ENCODE data around the gene RIN1.

The RIN1 gene

GRCh38 chr11:66337103-66337899 is 1.1 kb upstream of the RIN1 start:
- DNase-seq (ENCODE audit: low read depth): no peak
- TF ChIP-seq, protein P1, sequence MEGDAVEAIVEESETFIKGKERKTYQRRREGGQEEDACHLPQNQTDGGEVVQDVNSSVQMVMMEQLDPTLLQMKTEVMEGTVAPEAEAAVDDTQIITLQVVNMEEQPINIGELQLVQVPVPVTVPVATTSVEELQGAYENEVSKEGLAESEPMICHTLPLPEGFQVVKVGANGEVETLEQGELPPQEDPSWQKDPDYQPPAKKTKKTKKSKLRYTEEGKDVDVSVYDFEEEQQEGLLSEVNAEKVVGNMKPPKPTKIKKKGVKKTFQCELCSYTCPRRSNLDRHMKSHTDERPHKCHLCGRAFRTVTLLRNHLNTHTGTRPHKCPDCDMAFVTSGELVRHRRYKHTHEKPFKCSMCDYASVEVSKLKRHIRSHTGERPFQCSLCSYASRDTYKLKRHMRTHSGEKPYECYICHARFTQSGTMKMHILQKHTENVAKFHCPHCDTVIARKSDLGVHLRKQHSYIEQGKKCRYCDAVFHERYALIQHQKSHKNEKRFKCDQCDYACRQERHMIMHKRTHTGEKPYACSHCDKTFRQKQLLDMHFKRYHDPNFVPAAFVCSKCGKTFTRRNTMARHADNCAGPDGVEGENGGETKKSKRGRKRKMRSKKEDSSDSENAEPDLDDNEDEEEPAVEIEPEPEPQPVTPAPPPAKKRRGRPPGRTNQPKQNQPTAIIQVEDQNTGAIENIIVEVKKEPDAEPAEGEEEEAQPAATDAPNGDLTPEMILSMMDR (IDR thresholded peaks at IDR 0.05; ENCODE audit: control insufficient read depth, extremely low read depth, insufficient read depth): no peak
- no peak overlapping the region for H3K4me3 ChIP-seq (ENCODE audit: low read depth, low read length)

DNA sequence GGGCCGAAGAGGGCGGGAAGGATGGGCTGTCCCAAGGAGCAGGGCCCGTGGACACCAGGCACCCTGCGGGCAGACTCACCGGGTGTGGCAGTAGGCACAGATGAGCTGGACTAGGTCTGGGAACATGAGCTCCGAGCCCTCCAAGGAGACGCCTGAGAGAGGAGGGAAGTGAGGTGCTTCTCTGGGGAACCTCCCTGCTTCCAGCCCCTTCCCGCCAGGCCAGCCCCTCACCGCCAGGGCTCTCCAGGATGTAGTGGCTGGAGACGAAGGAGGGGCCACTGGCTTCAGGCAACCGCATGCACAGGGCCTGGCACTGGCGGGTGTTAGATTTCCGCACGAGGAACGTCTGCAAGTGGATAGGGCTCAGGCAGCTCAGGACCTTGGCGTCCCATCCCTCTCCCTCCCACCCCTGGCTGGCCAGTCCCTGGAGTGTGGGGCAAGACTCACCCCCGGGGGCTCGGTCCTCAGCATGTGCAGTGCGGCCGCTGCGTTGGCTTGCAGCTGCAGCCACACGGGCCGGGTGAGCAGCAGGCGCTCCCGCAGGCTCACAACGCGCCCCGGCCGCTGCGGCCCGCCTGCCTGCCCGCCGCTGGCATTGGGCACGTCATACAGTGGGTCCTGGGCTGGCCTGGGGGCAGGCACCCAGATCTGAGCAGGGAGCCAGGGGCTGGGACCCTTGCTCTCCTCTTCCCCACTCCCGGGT is 552 bp downstream of the RIN1 start:
- H3K4me3 ChIP-seq (ENCODE audit: low read depth, low read length): no peak overlapping the region
- TF ChIP-seq, protein P1 (IDR thresholded peaks at IDR 0.05; ENCODE audit: control insufficient read depth, extremely low read depth, insufficient read depth): no peak
- no peak for DNase-seq (ENCODE audit: low read depth)

DNA sequence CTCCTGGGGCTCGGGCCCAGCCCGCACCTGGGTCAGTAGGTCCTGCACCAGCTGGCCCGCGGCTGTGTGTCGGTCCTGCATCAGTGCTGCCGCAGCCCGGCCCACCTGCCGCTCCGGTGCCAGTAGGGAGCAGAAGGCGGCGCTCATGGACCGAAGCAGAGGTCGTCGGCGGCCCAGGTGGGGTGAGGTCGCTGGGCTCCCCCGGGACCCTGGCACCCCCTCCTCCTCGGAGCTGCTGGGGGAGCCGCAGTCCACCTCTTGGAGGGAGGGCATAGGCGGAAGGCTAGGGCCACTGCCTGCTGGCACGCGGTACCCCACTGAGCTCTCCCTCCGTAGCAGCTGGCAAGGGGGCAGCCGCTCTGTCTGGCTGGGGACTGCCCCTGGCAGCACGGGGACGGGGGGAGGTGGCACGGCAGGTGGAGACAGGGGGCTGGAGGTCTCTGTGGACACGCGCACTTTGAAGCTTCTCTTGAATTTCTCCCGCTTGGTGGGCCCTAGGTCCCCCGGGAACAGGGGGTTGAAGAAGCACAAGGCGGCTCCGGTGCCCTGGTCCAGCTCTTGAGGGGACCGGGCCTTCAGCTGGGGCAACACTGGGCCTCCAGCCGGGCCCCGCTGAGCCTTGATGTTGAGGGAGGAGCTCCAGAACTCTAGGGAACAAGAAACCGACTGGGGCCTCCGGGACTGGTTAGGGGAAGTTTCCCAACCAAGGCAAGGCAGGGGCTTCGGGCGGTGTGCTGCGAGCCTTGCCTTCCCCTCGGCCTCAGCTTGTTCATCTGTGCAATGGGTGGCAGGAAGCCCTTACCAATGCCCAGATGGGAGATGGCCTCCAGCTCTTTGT is 1.4 kb downstream of the RIN1 start:
- TF ChIP-seq, protein P1 (IDR thresholded peaks at IDR 0.05; ENCODE audit: control insufficient read depth, extremely low read depth, insufficient read depth): no peak
- DNase-seq (ENCODE audit: low read depth): no peak
- no peak overlapping the region for H3K4me3 ChIP-seq (ENCODE audit: low read depth, low read length)

DNA sequence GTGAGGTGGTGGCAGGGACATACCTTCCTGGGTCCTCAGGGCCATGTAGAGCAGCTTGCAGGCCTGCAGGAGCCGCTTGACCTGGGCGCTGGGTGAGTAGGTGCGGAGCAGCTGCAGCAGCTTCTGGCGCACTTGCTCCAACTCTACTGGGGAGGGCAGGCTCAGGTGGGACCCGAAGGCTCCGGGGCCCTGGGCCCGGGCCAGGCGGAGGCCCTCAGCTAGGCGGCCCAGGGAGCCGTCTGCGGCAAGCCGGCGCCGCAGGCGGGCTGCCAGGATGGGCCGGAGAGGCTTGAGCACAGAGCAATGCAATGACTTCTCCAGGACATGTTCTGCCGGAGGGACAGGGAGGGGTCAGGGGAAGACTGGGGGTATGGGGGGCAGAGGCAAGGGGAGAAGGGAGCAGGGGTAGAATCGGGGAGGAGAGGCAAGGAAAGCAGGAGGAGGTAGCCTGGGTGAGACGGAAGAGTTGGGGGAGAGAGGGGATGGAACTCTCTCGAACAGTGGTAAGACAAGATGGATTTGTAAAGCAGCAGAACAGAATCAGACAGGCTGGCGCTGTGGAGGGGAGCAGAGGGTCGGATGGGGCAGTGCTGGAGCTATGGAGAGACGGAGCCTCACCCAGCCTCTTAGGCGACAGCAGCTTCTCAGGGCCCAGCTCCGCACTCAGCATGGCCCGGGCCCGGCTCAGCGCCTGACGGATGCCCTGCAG is 2.2 kb downstream of the RIN1 start:
- TF ChIP-seq, protein P1 (IDR thresholded peaks at IDR 0.05; ENCODE audit: control insufficient read depth, extremely low read depth, insufficient read depth): no peak
- no peak for DNase-seq (ENCODE audit: low read depth)
- H3K4me3 ChIP-seq (ENCODE audit: low read depth, low read length): no peak overlapping the region

DNA sequence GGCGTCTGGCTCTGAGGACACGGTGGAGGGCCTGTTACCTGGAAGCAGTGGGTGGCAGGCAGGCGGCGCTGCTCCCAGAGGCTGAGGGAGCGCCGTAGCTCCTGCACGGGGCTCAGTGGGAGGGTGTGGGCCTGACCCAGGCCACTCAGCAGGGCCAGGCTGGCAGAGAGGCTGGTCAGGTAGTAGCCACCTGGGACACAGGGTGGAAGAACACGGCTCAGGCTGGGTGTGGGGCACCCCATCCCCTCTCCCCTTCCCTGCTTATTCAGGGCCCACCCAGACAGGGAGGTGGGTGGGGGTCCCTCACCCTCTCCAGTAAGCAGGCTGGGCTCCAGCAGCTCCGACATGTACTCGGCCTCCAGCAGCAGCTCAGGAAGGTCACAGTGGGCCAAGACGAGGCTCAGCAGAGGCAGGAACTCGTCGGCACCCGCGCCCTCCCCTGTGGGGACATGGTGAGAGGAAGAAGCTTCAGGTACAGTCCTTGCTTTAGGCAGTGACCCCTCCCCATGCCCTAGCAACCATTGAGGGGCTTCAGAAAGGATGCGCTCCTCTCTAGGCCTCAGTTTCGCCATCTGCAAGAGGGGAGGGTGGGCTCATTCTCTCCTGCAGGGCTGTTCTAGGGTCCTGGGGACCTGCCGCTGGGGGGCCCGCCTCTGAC is 2.9 kb downstream of the RIN1 start:
- TF ChIP-seq, protein P1 (IDR thresholded peaks at IDR 0.05; ENCODE audit: control insufficient read depth, extremely low read depth, insufficient read depth): no peak
- no peak for DNase-seq (ENCODE audit: low read depth)
- no peak overlapping the region for H3K4me3 ChIP-seq (ENCODE audit: low read depth, low read length)

All from LNCaP clone FGC (cell line).